IMR-90 (cell line): ENCODE results near the gene NRXN2. TPM values are rescaled to one million over a fixed set of nuclear protein-coding genes. Genes with fewer than 3 reads are reported as not detected.

Experiments
- ATAC-seq: fragments of 200-7000 bp; cut with Tn5 transposase; 2 replicates; pipeline ENCODE4 v1.9.1; 2020; ENCODE audit warnings: low read depth, mild to moderate bottlenecking, moderate library complexity
- BruUV-seq: library from RNA; stranded (reverse); fragments of 400-500 nt; replicated peaks from 2 replicates; lab custom pipeline; 2021; lab: Mats Ljungman, UMichigan
- CTCF ChIA-PET: fragments of 300-600 bp; formaldehyde crosslinking; extraction: SDS; loops from one replicate; lab custom pipeline; 2021; ENCODE audit warnings: antibody characterized with exemption; lab: Yijun Ruan, JAX
- POLR2A ChIA-PET: fragments of 300-600 bp; sonication (Branson Sonifier 250); formaldehyde crosslinking; loops from one replicate; lab custom pipeline; 2022; ENCODE audit warnings: antibody characterized with exemption; ENCODE audit not compliant: unreplicated experiment; lab: Charles Lee
- DNase-seq: peaks from one replicate; pipeline ENCODE4 v3.0.0; 2013
- H2AFZ ChIP-seq: replicated peaks from 2 replicates; pipeline ENCODE3; 2013; ENCODE audit warnings: low read length, mild to moderate bottlenecking; ENCODE audit not compliant: poor library complexity
- H2AK5ac ChIP-seq: 2 replicates; pipeline ENCODE4 v1.6.1; 2013; ENCODE audit warnings: low read depth, low read length, inconsistent platforms
- H2AK9ac ChIP-seq: replicated peaks from 2 replicates; pipeline ENCODE3; 2013; ENCODE audit warnings: mild to moderate bottlenecking, low read depth, low read length, moderate library complexity; ENCODE audit not compliant: poor library complexity
- H2BK120ac ChIP-seq: 2 replicates; pipeline ENCODE4 v1.6.1; 2013; ENCODE audit warnings: low read depth, low read length, inconsistent platforms
- H2BK15ac ChIP-seq: 3 replicates; pipeline ENCODE4 v1.6.1; 2013; ENCODE audit warnings: low read depth, low read length, inconsistent platforms
- H2BK20ac ChIP-seq: 2 replicates; pipeline ENCODE4 v1.6.1; 2013; ENCODE audit warnings: low read depth, mild to moderate bottlenecking, inconsistent platforms, low read length, moderate library complexity
- H2BK5ac ChIP-seq: 2 replicates; pipeline ENCODE4 v1.6.1; 2013; ENCODE audit warnings: mild to moderate bottlenecking, low read depth, low read length, inconsistent platforms; ENCODE audit not compliant: poor library complexity, severe bottlenecking
- H3K14ac ChIP-seq: replicated peaks from 2 replicates; pipeline ENCODE4 v1.6.1; 2013; ENCODE audit warnings: low read depth, low read length, inconsistent platforms
- H3K18ac ChIP-seq: 2 replicates; pipeline ENCODE4 v1.6.1; 2013; ENCODE audit warnings: low read depth, low read length, control low read depth
- H3K23ac ChIP-seq: 2 replicates; pipeline ENCODE4 v1.6.1; 2013; ENCODE audit warnings: low read depth, low read length, inconsistent platforms
- H3K27ac ChIP-seq: 2 replicates; pipeline ENCODE4 v1.5.1; 2013; ENCODE audit warnings: mild to moderate bottlenecking, control low read depth, low read length; ENCODE audit not compliant: insufficient read depth
- H3K27me3 ChIP-seq: 2 replicates; pipeline ENCODE4 v1.6.1; 2013; ENCODE audit warnings: low read length; ENCODE audit not compliant: control insufficient read depth, insufficient read depth
- H3K36me3 ChIP-seq: 2 replicates; pipeline ENCODE4 v1.6.1; 2013; ENCODE audit warnings: low read length, mixed read lengths; ENCODE audit not compliant: control insufficient read depth, insufficient read depth
- H3K4ac ChIP-seq: 2 replicates; pipeline ENCODE4 v1.6.1; 2013; ENCODE audit warnings: low read depth, low read length, inconsistent platforms
- H3K4me1 ChIP-seq: 2 replicates; pipeline ENCODE4 v1.6.1; 2013; ENCODE audit warnings: low read length, mixed read lengths; ENCODE audit not compliant: control insufficient read depth, insufficient read depth
- H3K4me2 ChIP-seq: 2 replicates; pipeline ENCODE4 v1.6.1; 2013; ENCODE audit warnings: low read depth, mild to moderate bottlenecking, control low read depth, low read length, moderate library complexity
- H3K4me3 ChIP-seq: 2 replicates; pipeline ENCODE4 v1.5.1; 2013; ENCODE audit warnings: low read depth, mild to moderate bottlenecking, control low read depth, low read length, moderate library complexity; ENCODE audit not compliant: insufficient read depth
- H3K56ac ChIP-seq: 2 replicates; pipeline ENCODE4 v1.6.1; 2013; ENCODE audit warnings: low read length, inconsistent platforms; ENCODE audit not compliant: insufficient read depth; ENCODE audit errors: extremely low read depth
- H3K79me1 ChIP-seq, 2 experiments: 2 replicates each; pipeline ENCODE4 v1.6.1; 2013; ENCODE audit warnings: low read length in 2 of 2, inconsistent platforms in 1 of 2, low read depth in 1 of 2
- H3K9ac ChIP-seq: 2 replicates; pipeline ENCODE4 v1.6.1; 2013; ENCODE audit warnings: low read depth, low read length, control low read depth
- H3K9me1 ChIP-seq: 2 replicates; pipeline ENCODE4 v1.6.1; 2013; ENCODE audit warnings: low read length, inconsistent platforms; ENCODE audit not compliant: insufficient read depth
- H3K9me3 ChIP-seq: 2 replicates; pipeline ENCODE4 v1.6.1; 2013; ENCODE audit warnings: low read length; ENCODE audit not compliant: control insufficient read depth, insufficient read depth
- H4K20me1 ChIP-seq: 2 replicates; pipeline ENCODE4 v1.6.1; 2013; ENCODE audit warnings: low read length, inconsistent platforms; ENCODE audit not compliant: insufficient read depth
- H4K5ac ChIP-seq: 2 replicates; pipeline ENCODE4 v1.6.1; 2013; ENCODE audit warnings: mild to moderate bottlenecking, low read depth, low read length, control low read depth
- H4K8ac ChIP-seq, 2 experiments: 2 replicates each; pipeline ENCODE4 v1.6.1; 2013; ENCODE audit warnings: low read depth in 2 of 2, low read length in 2 of 2, control low read depth in 1 of 2, inconsistent platforms in 1 of 2
- H4K91ac ChIP-seq: 2 replicates; pipeline ENCODE4 v1.6.1; 2013; ENCODE audit warnings: low read depth, low read length, inconsistent platforms; ENCODE audit not compliant: insufficient read depth
- MAZ ChIP-seq: IDR thresholded peaks from 2 replicates; pipeline ENCODE4 v1.6.1; 2012; ENCODE audit warnings: low read depth, mild to moderate bottlenecking, low read length, improper control_type of control experiment, moderate library complexity, borderline replicate concordance
- RFX5 ChIP-seq: IDR thresholded peaks from 2 replicates; pipeline ENCODE4 v1.8.0; 2012; ENCODE audit warnings: low read depth, mild to moderate bottlenecking, low read length, moderate library complexity
- WGBS, 2 experiments: methylation state at CpG; one replicate each; pipeline versions ENCODE4 v1.1.5 to v1.1.7; 2013; ENCODE audit warnings: missing lambda C conversion rate in 2 of 2; ENCODE audit not compliant: insufficient read length in 1 of 2; ENCODE audit errors: extremely low coverage in 2 of 2; 5-methylcytosine and 5-hydroxymethylcytosine counted together
- dilution Hi-C: fragments of 300-500 bp; cut with HindIII; formaldehyde crosslinking; loops from one replicate; pipeline ENCODE4 v1.14.3; 2018; ENCODE audit warnings: low sequenced_read_pairs; ENCODE audit not compliant: unreplicated experiment
- in situ Hi-C: fragments of 300-500 bp; cut with MboI; formaldehyde crosslinking; loops from 3 replicates; pipeline ENCODE4 v1.14.3; 2019; ENCODE audit warnings: low sequenced_read_pairs, inconsistent platforms, mixed read lengths
- intact Hi-C: fragments of 100-400 bp; cut with micrococcal nuclease; formaldehyde crosslinking; loops from 2 replicates; pipeline ENCODE4 v1.10.0; 2022
- polyA plus RNA-seq, 3 experiments: library from polyadenylated mRNA; depleted of rRNA; stranded (reverse); fragments of >200 nt; gene quantifications; 2 replicates each; pipeline ENCODE4 v1.2.3, GENCODE V29; 2012; ENCODE audit warnings: low replicate concordance in 1 of 3
- total RNA-seq: library from RNA; depleted of rRNA; stranded (reverse); fragments of >200 nt; gene quantifications from 2 replicates; pipeline ENCODE4 v1.2.3, GENCODE V29; 2012

The NRXN2 gene
- total and polyA plus RNA-seq, 2 of the 4 experiments (the other 2 are of a cell fraction): 0.18 to 0.22 TPM

DNA sequence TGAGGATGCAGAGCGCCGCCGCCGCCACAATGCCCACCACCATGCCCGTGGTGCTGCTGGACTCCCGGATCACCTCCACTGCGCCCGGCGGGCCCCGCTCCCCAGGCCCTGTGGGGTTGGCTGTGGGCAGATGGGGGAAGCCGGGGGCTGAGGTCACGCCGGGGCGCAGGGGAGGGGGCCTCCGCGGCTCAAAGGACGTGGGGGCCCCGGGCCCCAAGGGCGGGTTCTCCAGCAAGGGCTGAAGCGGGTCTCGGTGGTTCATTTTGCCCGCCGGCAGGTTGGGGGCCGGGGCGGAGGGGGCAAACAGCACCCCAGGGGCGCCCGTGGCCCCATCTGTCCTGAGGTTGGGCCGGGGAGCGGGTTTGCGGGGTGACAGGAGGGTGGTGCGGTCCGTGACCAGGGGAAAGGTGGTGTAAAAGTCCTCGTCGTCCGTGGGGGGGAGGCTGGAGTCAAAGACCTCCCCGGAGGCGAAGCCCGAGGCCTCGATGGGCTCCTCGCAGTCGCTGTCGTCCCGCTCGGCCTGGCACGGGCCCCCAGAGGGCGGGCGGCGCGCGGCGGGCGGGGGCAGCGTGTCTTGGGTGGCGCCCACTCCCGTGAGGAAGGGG is 115.5 kb downstream of the NRXN2 start:
- H2BK15ac ChIP-seq: no peak overlapping the region
- TF ChIP-seq RFX5: no peak
- no peak for TF ChIP-seq MAZ
- no peak overlapping the region for H3K4ac ChIP-seq
- H3K9ac ChIP-seq: no peak overlapping the region
- no peak overlapping the region for H2BK5ac ChIP-seq
- ATAC-seq (no peak), DNase-seq (no peak)
- intact Hi-C loops: no loop called here
- H4K8ac ChIP-seq: no peak overlapping the region
- no peaks in the 10 kb centered on the region for H3K9me1 ChIP-seq
- peaks cover 65% of the 10 kb centered on the region for H3K27me3 ChIP-seq
- H3K23ac ChIP-seq: no peak overlapping the region
- no peak overlapping the region for H2AK9ac ChIP-seq
- H2AK5ac ChIP-seq: no peak overlapping the region
- no peaks in the 10 kb centered on the region for H3K4me1 ChIP-seq
- no peaks in the 10 kb centered on the region for H3K9me3 ChIP-seq
- ChIA-PET CTCF (no interaction called here), POLR2A (no interaction called here)
- BruUV-seq: no TSS peak
- H2AFZ ChIP-seq: no peak overlapping the region
- no peak overlapping the region for H2BK120ac ChIP-seq
- no peaks in the 10 kb centered on the region for H3K36me3 ChIP-seq
- no peak overlapping the region for H3K4me3 ChIP-seq
- 75% methylated on average over 21 of the region's 55 CpGs; no CpG with 5 or more reads in 1 of the 2 experiments for WGBS, 2 experiments
- H4K5ac ChIP-seq: no peak overlapping the region
- no peak overlapping the region for H3K18ac ChIP-seq
- no peak overlapping the region for H3K27ac ChIP-seq
- no peak overlapping the region for H4K91ac ChIP-seq
- H3K79me1 ChIP-seq: no peaks in the 10 kb centered on the region
- H4K20me1 ChIP-seq: no peaks in the 10 kb centered on the region
- H3K14ac ChIP-seq: no peak overlapping the region
- H3K56ac ChIP-seq: no peak overlapping the region
- no peak overlapping the region for H3K4me2 ChIP-seq
- dilution Hi-C loops: no loop called here
- no peak overlapping the region for H2BK20ac ChIP-seq
- in situ Hi-C loops: no loop called here
